ENCODE data around the gene KCNJ6.

- TF ChIP-seq, protein P1, sequence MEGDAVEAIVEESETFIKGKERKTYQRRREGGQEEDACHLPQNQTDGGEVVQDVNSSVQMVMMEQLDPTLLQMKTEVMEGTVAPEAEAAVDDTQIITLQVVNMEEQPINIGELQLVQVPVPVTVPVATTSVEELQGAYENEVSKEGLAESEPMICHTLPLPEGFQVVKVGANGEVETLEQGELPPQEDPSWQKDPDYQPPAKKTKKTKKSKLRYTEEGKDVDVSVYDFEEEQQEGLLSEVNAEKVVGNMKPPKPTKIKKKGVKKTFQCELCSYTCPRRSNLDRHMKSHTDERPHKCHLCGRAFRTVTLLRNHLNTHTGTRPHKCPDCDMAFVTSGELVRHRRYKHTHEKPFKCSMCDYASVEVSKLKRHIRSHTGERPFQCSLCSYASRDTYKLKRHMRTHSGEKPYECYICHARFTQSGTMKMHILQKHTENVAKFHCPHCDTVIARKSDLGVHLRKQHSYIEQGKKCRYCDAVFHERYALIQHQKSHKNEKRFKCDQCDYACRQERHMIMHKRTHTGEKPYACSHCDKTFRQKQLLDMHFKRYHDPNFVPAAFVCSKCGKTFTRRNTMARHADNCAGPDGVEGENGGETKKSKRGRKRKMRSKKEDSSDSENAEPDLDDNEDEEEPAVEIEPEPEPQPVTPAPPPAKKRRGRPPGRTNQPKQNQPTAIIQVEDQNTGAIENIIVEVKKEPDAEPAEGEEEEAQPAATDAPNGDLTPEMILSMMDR (conservative IDR thresholded peaks at IDR 0.05; ENCODE audit: low read depth, low read length) = peak; percentile 51
- no peak for TF ChIP-seq EZH2 (IDR thresholded peaks at IDR 0.05; ENCODE audit: borderline replicate concordance, low read depth, low read length, poor library complexity, severe bottlenecking)
These were observed 273.8 kb downstream of the KCNJ6 start for GRCh38 chr21:37642493-37642892.

Measured in A673 (cell line).